Measurements from ENCODE around the gene FRMD4B. TPM values are rescaled to one million over a fixed set of nuclear protein-coding genes. Genes with fewer than 3 reads are reported as not detected.

The FRMD4B gene
- total RNA-seq, 2 experiments from 2014 or later: 8.0 to 8.3 TPM

- ChIA-PET CTCF (interaction anchor here (0.5 kb wide), 1 partner anchor 10 kb away, joined by 3 read pairs; no protein-coding TSS in a partner anchor), POLR2A (no interaction called here)
- ATAC-seq (no peak), DNase-seq (no peak)
- no peaks in the 10 kb centered on the region for H3K9me3 Mint-ChIP-seq (ENCODE audit: low read depth)
- no peaks in the 10 kb centered on the region for H3K36me3 Mint-ChIP-seq (ENCODE audit: low read depth)
- intact Hi-C loops (cut with DNase I, micrococcal nuclease): no loop called here
- H3K27ac Mint-ChIP-seq: no peak overlapping the region
- H3K4me3 Mint-ChIP-seq: no peak overlapping the region
- H3K4me1 Mint-ChIP-seq: no peaks in the 10 kb centered on the region
- H3K27me3 Mint-ChIP-seq: no peaks in the 10 kb centered on the region
Observed at GRCh38 chr3:69360690-69361089, 25.2 kb downstream of the FRMD4B start.

GRCh38 chr3:69359916-69360315 is 26.0 kb downstream of the FRMD4B start:
- DNase-seq (no peak), ATAC-seq (no peak)
- Mint-ChIP-seq H3K27me3 (no peaks in the 10 kb centered on the region), H3K4me1 (no peaks in the 10 kb centered on the region), H3K36me3 (ENCODE audit: low read depth) (no peaks in the 10 kb centered on the region), H3K9me3 (ENCODE audit: low read depth) (no peaks in the 10 kb centered on the region), H3K4me3 (no peak overlapping the region), H3K27ac (no peak overlapping the region)
- ChIA-PET CTCF (no interaction called here), POLR2A (no interaction called here)
- intact Hi-C loops (cut with DNase I, micrococcal nuclease): no loop called here

- no peak overlapping the region for H3K4me3 Mint-ChIP-seq
- H3K27ac Mint-ChIP-seq: no peak overlapping the region
- intact Hi-C loops (cut with DNase I, micrococcal nuclease): no loop called here
- H3K36me3 Mint-ChIP-seq (ENCODE audit: low read depth): no peaks in the 10 kb centered on the region
- ChIA-PET CTCF (interaction anchor here (0.6 kb wide), 1 partner anchor 391 kb away, joined by 4 read pairs; no protein-coding TSS in a partner anchor), POLR2A (no interaction called here)
- no peak for DNase-seq
- no peak for ATAC-seq
- H3K27me3 Mint-ChIP-seq: no peaks in the 10 kb centered on the region
- no peaks in the 10 kb centered on the region for H3K4me1 Mint-ChIP-seq
- no peaks in the 10 kb centered on the region for H3K9me3 Mint-ChIP-seq (ENCODE audit: low read depth)
Observed at GRCh38 chr3:69359339-69359893, 26.5 kb downstream of the FRMD4B start.

GRCh38 chr3:69357196-69357595 is 28.7 kb downstream of the FRMD4B start:
- no peak for DNase-seq
- no peaks in the 10 kb centered on the region for H3K9me3 Mint-ChIP-seq (ENCODE audit: low read depth)
- POLR2A ChIA-PET: no interaction called here
- H3K4me1 Mint-ChIP-seq: peaks cover 10% of the 10 kb centered on the region
- CTCF ChIA-PET: interaction anchor here (1.2 kb wide), 1 partner anchor 52 kb away, joined by 4 read pairs; no protein-coding TSS in a partner anchor
- H3K36me3 Mint-ChIP-seq (ENCODE audit: low read depth): no peaks in the 10 kb centered on the region
- ATAC-seq: no peak
- H3K27me3 Mint-ChIP-seq: peaks cover 13% of the 10 kb centered on the region
- no peak overlapping the region for H3K27ac Mint-ChIP-seq
- no peak overlapping the region for H3K4me3 Mint-ChIP-seq
- intact Hi-C loops (cut with DNase I, micrococcal nuclease): no loop called here

GRCh38 chr3:69354948-69355347 is 30.9 kb downstream of the FRMD4B start:
- no peaks in the 10 kb centered on the region for H3K36me3 Mint-ChIP-seq (ENCODE audit: low read depth)
- CTCF ChIA-PET: no interaction called here
- intact Hi-C loops (cut with DNase I, micrococcal nuclease): no loop called here
- H3K4me3 Mint-ChIP-seq: no peak overlapping the region
- POLR2A ChIA-PET: interaction anchor here (0.5 kb wide), 1 partner anchor 328 kb away, joined by 3 read pairs; no protein-coding TSS in a partner anchor
- H3K27me3 Mint-ChIP-seq: peaks cover 13% of the 10 kb centered on the region
- H3K4me1 Mint-ChIP-seq: peaks cover 10% of the 10 kb centered on the region
- DNase-seq (no peak), ATAC-seq (no peak)
- H3K9me3 Mint-ChIP-seq (ENCODE audit: low read depth): no peaks in the 10 kb centered on the region
- no peak overlapping the region for H3K27ac Mint-ChIP-seq

- no peaks in the 10 kb centered on the region for H3K36me3 Mint-ChIP-seq (ENCODE audit: low read depth)
- intact Hi-C loops (cut with DNase I, micrococcal nuclease): no loop called here
- ChIA-PET POLR2A (no interaction called here), CTCF (no interaction called here)
- H3K4me1 Mint-ChIP-seq: peaks cover 10% of the 10 kb centered on the region
- DNase-seq (no peak), ATAC-seq (no peak)
- H3K27me3 Mint-ChIP-seq: peaks cover 13% of the 10 kb centered on the region
- H3K27ac Mint-ChIP-seq: peak overlapping the region; percentile 62
- peak overlapping the region; percentile 56 for H3K4me3 Mint-ChIP-seq
- H3K9me3 Mint-ChIP-seq (ENCODE audit: low read depth): peaks cover 2% of the 10 kb centered on the region
Observed at GRCh38 chr3:69353503-69353902, 32.4 kb downstream of the FRMD4B start.

GRCh38 chr3:69353088-69353478 is 32.8 kb downstream of the FRMD4B start:
- no peak for ATAC-seq
- Mint-ChIP-seq H3K27ac (peak overlapping the region; percentile 62), H3K27me3 (peaks cover 13% of the 10 kb centered on the region), H3K4me3 (peak overlapping the region; percentile 56), H3K4me1 (peaks cover 10% of the 10 kb centered on the region), H3K9me3 (ENCODE audit: low read depth) (peaks cover 2% of the 10 kb centered on the region), H3K36me3 (ENCODE audit: low read depth) (no peaks in the 10 kb centered on the region)
- intact Hi-C loops (cut with DNase I, micrococcal nuclease): no loop called here
- POLR2A ChIA-PET: no interaction called here
- no peak for DNase-seq
- CTCF ChIA-PET: no interaction called here

- peaks cover 10% of the 10 kb centered on the region for H3K4me1 Mint-ChIP-seq
- ChIA-PET POLR2A (no interaction called here), CTCF (no interaction called here)
- no peaks in the 10 kb centered on the region for H3K36me3 Mint-ChIP-seq (ENCODE audit: low read depth)
- no peak for ATAC-seq
- H3K27me3 Mint-ChIP-seq: peaks cover 15% of the 10 kb centered on the region
- peaks cover 2% of the 10 kb centered on the region for H3K9me3 Mint-ChIP-seq (ENCODE audit: low read depth)
- intact Hi-C loops (cut with DNase I, micrococcal nuclease): no loop called here
- H3K4me3 Mint-ChIP-seq: no peak overlapping the region
- DNase-seq: no peak
- no peak overlapping the region for H3K27ac Mint-ChIP-seq
Observed at GRCh38 chr3:69352305-69353087, 33.4 kb downstream of the FRMD4B start.

- Mint-ChIP-seq H3K9me3 (ENCODE audit: low read depth) (peaks cover 5% of the 10 kb centered on the region), H3K4me1 (no peaks in the 10 kb centered on the region), H3K4me3 (no peak overlapping the region), H3K27ac (no peak overlapping the region), H3K27me3 (peaks cover 8% of the 10 kb centered on the region), H3K36me3 (ENCODE audit: low read depth) (no peaks in the 10 kb centered on the region)
- intact Hi-C loops (cut with DNase I, micrococcal nuclease): no loop called here
- ChIA-PET POLR2A (no interaction called here), CTCF (no interaction called here)
- no peak for ATAC-seq
- DNase-seq: no peak
Observed at GRCh38 chr3:69343875-69344274, 42.0 kb downstream of the FRMD4B start.

GRCh38 chr3:69342074-69342473 is 43.8 kb downstream of the FRMD4B start:
- DNase-seq: no peak
- Mint-ChIP-seq H3K27ac (no peak overlapping the region), H3K27me3 (peaks cover 3% of the 10 kb centered on the region), H3K9me3 (ENCODE audit: low read depth) (peaks cover 5% of the 10 kb centered on the region), H3K4me1 (no peaks in the 10 kb centered on the region), H3K4me3 (no peak overlapping the region), H3K36me3 (ENCODE audit: low read depth) (no peaks in the 10 kb centered on the region)
- intact Hi-C loops (cut with DNase I, micrococcal nuclease): no loop called here
- ChIA-PET POLR2A (no interaction called here), CTCF (interaction anchor here (0.6 to 1.3 kb wide), 2 partner anchors 166 to 222 kb away, joined by 3 read pairs; no protein-coding TSS in a partner anchor)
- no peak for ATAC-seq

- ChIA-PET POLR2A (no interaction called here), CTCF (interaction anchor here (1.0 to 1.1 kb wide), 2 partner anchors 11 to 16 kb away, joined by 3 read pairs; no protein-coding TSS in a partner anchor)
- Mint-ChIP-seq H3K27me3 (peaks cover 2% of the 10 kb centered on the region), H3K4me3 (no peak overlapping the region), H3K4me1 (no peaks in the 10 kb centered on the region), H3K36me3 (ENCODE audit: low read depth) (no peaks in the 10 kb centered on the region), H3K9me3 (ENCODE audit: low read depth) (no peaks in the 10 kb centered on the region), H3K27ac (no peak overlapping the region)
- DNase-seq: no peak
- intact Hi-C loops (cut with DNase I, micrococcal nuclease): no loop called here
- no peak for ATAC-seq
Observed at GRCh38 chr3:69339760-69340159, 46.1 kb downstream of the FRMD4B start.

GRCh38 chr3:69338911-69339310 is 47.0 kb downstream of the FRMD4B start:
- Mint-ChIP-seq H3K4me3 (no peak overlapping the region), H3K9me3 (ENCODE audit: low read depth) (no peaks in the 10 kb centered on the region), H3K36me3 (ENCODE audit: low read depth) (no peaks in the 10 kb centered on the region), H3K27ac (no peak overlapping the region), H3K27me3 (peaks cover 2% of the 10 kb centered on the region), H3K4me1 (no peaks in the 10 kb centered on the region)
- intact Hi-C loops (cut with DNase I, micrococcal nuclease): no loop called here
- ATAC-seq (no peak), DNase-seq (no peak)
- CTCF ChIA-PET: interaction anchor here (1.0 kb wide), 1 partner anchor 11 kb away, joined by 3 read pairs; no protein-coding TSS in a partner anchor
- POLR2A ChIA-PET: no interaction called here

Data from activated CD4-positive, alpha-beta T cell treated with anti-CD3 and anti-CD28 coated beads for 36 hours (primary cell).